Trophoblast cell (in vitro differentiated cells and primary cell): ENCODE measurements around the gene MUSK.

Source experiments
- DNase-seq, 2 donors: peaks; one replicate each; pipeline ENCODE4 v3.0.0-alpha.2; 2016
- H2AFZ ChIP-seq: 2 replicates; pipeline ENCODE4 v1.6.1; 2013; ENCODE audit warnings: low read length, moderate library complexity, mild to moderate bottlenecking; ENCODE audit not compliant: insufficient read depth, poor library complexity
- H2AK5ac ChIP-seq: 2 replicates; pipeline ENCODE4 v1.6.1; 2013; ENCODE audit warnings: mild to moderate bottlenecking, low read length
- H2BK120ac ChIP-seq: 2 replicates; pipeline ENCODE4 v1.6.1; 2013; ENCODE audit warnings: low read length, mild to moderate bottlenecking, moderate library complexity; ENCODE audit not compliant: insufficient read depth, poor library complexity
- H2BK12ac ChIP-seq: 2 replicates; pipeline ENCODE4 v1.6.1; 2013; ENCODE audit warnings: mild to moderate bottlenecking, low read length, moderate library complexity
- H2BK5ac ChIP-seq: 2 replicates; pipeline ENCODE4 v1.6.1; 2013; ENCODE audit warnings: low read length, low read depth, moderate library complexity, mild to moderate bottlenecking; ENCODE audit not compliant: poor library complexity
- H3K14ac ChIP-seq: 2 replicates; pipeline ENCODE4 v1.6.1; 2013; ENCODE audit warnings: mild to moderate bottlenecking, low read length
- H3K18ac ChIP-seq: 2 replicates; pipeline ENCODE4 v1.6.1; 2013; ENCODE audit warnings: mild to moderate bottlenecking, low read length
- H3K23ac ChIP-seq: 2 replicates; pipeline ENCODE4 v1.6.1; 2013; ENCODE audit warnings: low read length
- H3K27ac ChIP-seq: 2 replicates; pipeline ENCODE4 v1.5.1; 2013; ENCODE audit warnings: low read depth, mild to moderate bottlenecking, inconsistent platforms, low read length, moderate library complexity
- H3K27me3 ChIP-seq: 2 replicates; pipeline ENCODE4 v1.6.1; 2013; ENCODE audit warnings: inconsistent platforms, mild to moderate bottlenecking, low read length, moderate library complexity; ENCODE audit not compliant: insufficient read depth
- H3K36me3 ChIP-seq, 2 experiments: 1 replicate in 1 of 2; 2 replicates in 1 of 2; pipeline ENCODE4 v1.6.1; 2013; ENCODE audit warnings: low read length in 2 of 2, mild to moderate bottlenecking in 2 of 2, moderate library complexity in 1 of 2; ENCODE audit not compliant: insufficient read depth in 2 of 2, control insufficient read depth in 1 of 2
- H3K4ac ChIP-seq: 2 replicates; pipeline ENCODE4 v1.6.1; 2013; ENCODE audit warnings: low read depth, mild to moderate bottlenecking, low read length, moderate library complexity
- H3K4me1 ChIP-seq, 2 experiments: 1 replicate in 1 of 2; 2 replicates in 1 of 2; pipeline ENCODE4 v1.6.1; 2013; ENCODE audit warnings: low read length in 2 of 2, mild to moderate bottlenecking in 2 of 2, moderate library complexity in 1 of 2; ENCODE audit not compliant: insufficient read depth in 2 of 2, control insufficient read depth in 1 of 2
- H3K4me2 ChIP-seq: 2 replicates; pipeline ENCODE4 v1.6.1; 2013; ENCODE audit warnings: inconsistent platforms, mild to moderate bottlenecking, low read length, moderate library complexity
- H3K4me3 ChIP-seq: 2 replicates; pipeline ENCODE4 v1.5.1; 2013; ENCODE audit warnings: mild to moderate bottlenecking, low read depth, low read length, inconsistent platforms
- H3K79me1 ChIP-seq: one replicate; pipeline ENCODE4 v1.6.1; 2013; ENCODE audit warnings: low read length
- H3K79me2 ChIP-seq: 2 replicates; pipeline ENCODE4 v1.6.1; 2013; ENCODE audit warnings: low read length, mild to moderate bottlenecking; ENCODE audit not compliant: control insufficient read depth, insufficient read depth, poor library complexity
- H3K9ac ChIP-seq: 2 replicates; pipeline ENCODE4 v1.6.1; 2013; ENCODE audit warnings: mild to moderate bottlenecking, low read length
- H3K9me3 ChIP-seq: 2 replicates; pipeline ENCODE4 v1.6.1; 2013; ENCODE audit warnings: low read depth, mild to moderate bottlenecking, control low read depth, inconsistent platforms, low read length; ENCODE audit not compliant: insufficient read depth
- H4K12ac ChIP-seq: 2 replicates; pipeline ENCODE4 v1.6.1; 2013; ENCODE audit warnings: low read depth, mild to moderate bottlenecking, low read length, moderate library complexity
- H4K8ac ChIP-seq: 2 replicates; pipeline ENCODE4 v1.6.1; 2013; ENCODE audit warnings: low read depth, mild to moderate bottlenecking, low read length, moderate library complexity
- H4K91ac ChIP-seq: one replicate; pipeline ENCODE4 v1.6.1; 2013; ENCODE audit warnings: low read depth, mild to moderate bottlenecking, low read length, moderate library complexity
- WGBS: extraction: QIAGEN DNeasy Blood & Tissue Kit; methylation state at CpG from one replicate; pipeline ENCODE4 v1.1.7; 2013; ENCODE audit warnings: missing lambda C conversion rate; ENCODE audit not compliant: insufficient read length, insufficient coverage; ENCODE audit errors: extremely low coverage; 5-methylcytosine and 5-hydroxymethylcytosine counted together

The MUSK gene

GRCh38 chr9:110671849-110672248 lies 3.3 kb downstream of the MUSK start:
- Histone ChIP-seq H3K14ac (no peak overlapping the region), H3K79me1 (no peaks in the 10 kb centered on the region), H2AK5ac (no peak overlapping the region), H3K27me3 (no peaks in the 10 kb centered on the region), H3K23ac (no peak overlapping the region), H3K18ac (no peak overlapping the region), H3K4me2 (no peak overlapping the region), H3K9ac (no peak overlapping the region), H3K79me2 (no peaks in the 10 kb centered on the region), H4K12ac (no peak overlapping the region), H3K36me3 (no peaks in the 10 kb centered on the region), H4K8ac (no peak overlapping the region), H3K4me1 (no peaks in the 10 kb centered on the region), H3K4me3 (no peak overlapping the region), H3K4ac (no peak overlapping the region), H2BK12ac (no peak overlapping the region), H2BK5ac (no peak overlapping the region), H2AFZ (no peak overlapping the region), H2BK120ac (no peak overlapping the region), H3K27ac (no peak overlapping the region), H3K9me3 (no peaks in the 10 kb centered on the region), H4K91ac (no peak overlapping the region)
- WGBS: no CpG with 5 or more reads among the region's 4 CpGs
- no peak for DNase-seq

GRCh38 chr9:110672873-110673510 lies 4.4 kb downstream of the MUSK start:
- no peak overlapping the region for H3K9ac ChIP-seq
- H4K8ac ChIP-seq: no peak overlapping the region
- no peak overlapping the region for H2AFZ ChIP-seq
- no peak overlapping the region for H2BK12ac ChIP-seq
- no peaks in the 10 kb centered on the region for H3K9me3 ChIP-seq
- no peak overlapping the region for H3K23ac ChIP-seq
- no peak overlapping the region for H3K18ac ChIP-seq
- H3K4ac ChIP-seq: no peak overlapping the region
- H4K12ac ChIP-seq: no peak overlapping the region
- no peak overlapping the region for H3K4me3 ChIP-seq
- H3K27ac ChIP-seq: no peak overlapping the region
- no peak overlapping the region for H3K4me2 ChIP-seq
- no peak overlapping the region for H3K14ac ChIP-seq
- no peaks in the 10 kb centered on the region for H3K79me2 ChIP-seq
- H3K79me1 ChIP-seq: no peaks in the 10 kb centered on the region
- H3K4me1 ChIP-seq: no peaks in the 10 kb centered on the region
- no CpG with 5 or more reads among the region's 3 CpGs for WGBS
- no peak overlapping the region for H2BK5ac ChIP-seq
- no peaks in the 10 kb centered on the region for H3K36me3 ChIP-seq
- no peak overlapping the region for H2BK120ac ChIP-seq
- H4K91ac ChIP-seq: no peak overlapping the region
- DNase-seq: no peak
- no peaks in the 10 kb centered on the region for H3K27me3 ChIP-seq
- H2AK5ac ChIP-seq: no peak overlapping the region

GRCh38 chr9:110687497-110687896 lies 18.9 kb downstream of the MUSK start:
- H3K18ac ChIP-seq: no peak overlapping the region
- H4K91ac ChIP-seq: no peak overlapping the region
- no peaks in the 10 kb centered on the region for H3K79me1 ChIP-seq
- H3K23ac ChIP-seq: no peak overlapping the region
- H3K14ac ChIP-seq: no peak overlapping the region
- no peaks in the 10 kb centered on the region for H3K79me2 ChIP-seq
- H2BK5ac ChIP-seq: no peak overlapping the region
- no peaks in the 10 kb centered on the region for H3K27me3 ChIP-seq
- H3K9me3 ChIP-seq: no peaks in the 10 kb centered on the region
- no peak overlapping the region for H2AK5ac ChIP-seq
- no peak for DNase-seq
- H3K4ac ChIP-seq: no peak overlapping the region
- H3K9ac ChIP-seq: no peak overlapping the region
- no peak overlapping the region for H3K4me3 ChIP-seq
- no peak overlapping the region for H2AFZ ChIP-seq
- no CpG with 5 or more reads among the region's 4 CpGs for WGBS
- no peak overlapping the region for H4K8ac ChIP-seq
- no peaks in the 10 kb centered on the region for H3K36me3 ChIP-seq
- H3K4me1 ChIP-seq: no peaks in the 10 kb centered on the region
- no peak overlapping the region for H2BK12ac ChIP-seq
- H2BK120ac ChIP-seq: no peak overlapping the region
- H4K12ac ChIP-seq: no peak overlapping the region
- H3K27ac ChIP-seq: no peak overlapping the region
- no peak overlapping the region for H3K4me2 ChIP-seq

GRCh38 chr9:110688329-110688728 lies 19.7 kb downstream of the MUSK start:
- Histone ChIP-seq H3K4me2 (no peak overlapping the region), H3K18ac (no peak overlapping the region), H2BK5ac (no peak overlapping the region), H3K9ac (no peak overlapping the region), H3K23ac (no peak overlapping the region), H3K4me3 (no peak overlapping the region), H3K27me3 (no peaks in the 10 kb centered on the region), H2BK120ac (no peak overlapping the region), H4K91ac (no peak overlapping the region), H2AFZ (no peak overlapping the region), H4K12ac (no peak overlapping the region), H2AK5ac (no peak overlapping the region), H3K36me3 (no peaks in the 10 kb centered on the region), H3K27ac (no peak overlapping the region), H3K9me3 (no peaks in the 10 kb centered on the region), H3K4me1 (no peaks in the 10 kb centered on the region), H2BK12ac (no peak overlapping the region), H3K4ac (no peak overlapping the region), H3K14ac (no peak overlapping the region), H4K8ac (no peak overlapping the region), H3K79me1 (no peaks in the 10 kb centered on the region), H3K79me2 (no peaks in the 10 kb centered on the region)
- no CpG with 5 or more reads among the region's 5 CpGs for WGBS
- no peak for DNase-seq
